Nephron (organoid): ENCODE results near the gene FAM170B.

Experiments
- H3K27ac Mint-ChIP-seq, 3 experiments: 2 replicates each; pipeline ENCODE4 v1.8.0; 2020; ENCODE audit warnings: mixed read lengths in 3 of 3, mild to moderate bottlenecking in 2 of 3, moderate library complexity in 1 of 3
- H3K27me3 Mint-ChIP-seq: 2 replicates; pipeline ENCODE4 v1.8.0; 2021; ENCODE audit warnings: low read depth, mild to moderate bottlenecking, moderate library complexity, mixed read lengths
- H3K36me3 Mint-ChIP-seq: 2 replicates; pipeline ENCODE4 v1.8.0; 2020; ENCODE audit warnings: low read depth, mixed read lengths
- H3K4me1 Mint-ChIP-seq: 2 replicates; pipeline ENCODE4 v1.8.0; 2020; ENCODE audit warnings: mixed read lengths
- H3K4me3 Mint-ChIP-seq, 3 experiments: 2 replicates each; pipeline ENCODE4 v1.8.0; 2020; ENCODE audit warnings: mild to moderate bottlenecking in 3 of 3, mixed read lengths in 3 of 3, moderate library complexity in 2 of 3
- H3K9me3 Mint-ChIP-seq: 2 replicates; pipeline ENCODE4 v1.8.0; 2020; ENCODE audit warnings: mixed read lengths
- TF ChIP-seq, protein P1 (sequence below), 3 experiments: fragments of 200-600 bp; sonication (generic); IDR thresholded peaks; one replicate each; pipeline ENCODE4 v1.5.0; 2021; ENCODE audit warnings: antibody characterized with exemption in 3 of 3; ENCODE audit not compliant: unreplicated experiment in 3 of 3

The FAM170B gene

DNA sequence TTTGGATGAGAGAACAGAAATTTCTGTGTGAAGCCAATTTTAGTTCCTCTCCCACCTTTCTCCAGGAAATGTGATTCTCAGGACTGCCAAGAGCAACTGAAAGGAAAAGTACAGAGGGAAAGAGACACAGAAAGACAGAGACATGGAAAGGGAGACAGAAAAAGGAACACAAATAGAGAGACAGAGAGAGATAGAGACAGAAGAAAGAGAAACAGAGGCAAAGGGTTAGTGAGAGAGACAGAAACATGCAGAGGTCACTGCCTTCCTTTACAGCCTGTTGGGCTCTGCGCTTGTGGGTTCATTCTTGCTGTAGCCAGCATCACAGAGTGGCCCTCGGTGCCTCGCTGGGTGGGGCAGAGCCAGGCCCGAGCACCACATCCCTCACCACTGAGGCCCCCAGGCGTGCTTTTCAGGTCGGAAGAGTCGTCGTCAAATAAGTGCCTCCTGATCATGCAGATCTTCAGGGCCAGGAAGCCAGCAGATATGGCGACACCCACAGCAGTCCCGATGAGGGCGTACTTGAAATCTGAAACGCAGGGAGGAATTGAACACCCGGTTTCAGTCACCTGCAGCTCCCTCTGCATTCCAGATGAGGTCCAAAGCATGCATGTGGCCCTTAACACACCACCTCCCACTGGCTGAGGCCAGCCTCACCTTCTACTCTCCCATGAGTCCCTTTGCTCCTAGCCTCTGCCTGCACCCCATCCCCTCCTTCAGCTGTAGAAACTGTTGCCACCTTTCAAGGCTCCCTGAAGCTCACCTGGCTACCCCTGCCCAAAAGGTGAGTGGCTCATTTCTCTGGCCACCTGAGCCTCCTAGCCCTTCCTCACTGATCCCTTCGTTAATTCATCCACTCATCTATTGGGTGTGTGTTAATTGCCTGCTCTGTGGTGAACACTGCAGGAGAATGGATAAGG lies 32.9 kb upstream of the FAM170B start:
- H3K4me1 Mint-ChIP-seq, result peaks cover 12% of the 10 kb centered on the region
- peaks cover 14% of the 10 kb centered on the region for H3K27me3 Mint-ChIP-seq
- no peaks in the 10 kb centered on the region for H3K9me3 Mint-ChIP-seq
- no peak overlapping the region for H3K27ac Mint-ChIP-seq
- H3K4me3 Mint-ChIP-seq, result no peak overlapping the region
- H3K36me3 Mint-ChIP-seq, result no peaks in the 10 kb centered on the region
- TF ChIP-seq, protein P1, sequence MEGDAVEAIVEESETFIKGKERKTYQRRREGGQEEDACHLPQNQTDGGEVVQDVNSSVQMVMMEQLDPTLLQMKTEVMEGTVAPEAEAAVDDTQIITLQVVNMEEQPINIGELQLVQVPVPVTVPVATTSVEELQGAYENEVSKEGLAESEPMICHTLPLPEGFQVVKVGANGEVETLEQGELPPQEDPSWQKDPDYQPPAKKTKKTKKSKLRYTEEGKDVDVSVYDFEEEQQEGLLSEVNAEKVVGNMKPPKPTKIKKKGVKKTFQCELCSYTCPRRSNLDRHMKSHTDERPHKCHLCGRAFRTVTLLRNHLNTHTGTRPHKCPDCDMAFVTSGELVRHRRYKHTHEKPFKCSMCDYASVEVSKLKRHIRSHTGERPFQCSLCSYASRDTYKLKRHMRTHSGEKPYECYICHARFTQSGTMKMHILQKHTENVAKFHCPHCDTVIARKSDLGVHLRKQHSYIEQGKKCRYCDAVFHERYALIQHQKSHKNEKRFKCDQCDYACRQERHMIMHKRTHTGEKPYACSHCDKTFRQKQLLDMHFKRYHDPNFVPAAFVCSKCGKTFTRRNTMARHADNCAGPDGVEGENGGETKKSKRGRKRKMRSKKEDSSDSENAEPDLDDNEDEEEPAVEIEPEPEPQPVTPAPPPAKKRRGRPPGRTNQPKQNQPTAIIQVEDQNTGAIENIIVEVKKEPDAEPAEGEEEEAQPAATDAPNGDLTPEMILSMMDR (IDR thresholded peaks at IDR 0.05; ENCODE audit: unreplicated experiment in 3 of 3), result no peak

DNA sequence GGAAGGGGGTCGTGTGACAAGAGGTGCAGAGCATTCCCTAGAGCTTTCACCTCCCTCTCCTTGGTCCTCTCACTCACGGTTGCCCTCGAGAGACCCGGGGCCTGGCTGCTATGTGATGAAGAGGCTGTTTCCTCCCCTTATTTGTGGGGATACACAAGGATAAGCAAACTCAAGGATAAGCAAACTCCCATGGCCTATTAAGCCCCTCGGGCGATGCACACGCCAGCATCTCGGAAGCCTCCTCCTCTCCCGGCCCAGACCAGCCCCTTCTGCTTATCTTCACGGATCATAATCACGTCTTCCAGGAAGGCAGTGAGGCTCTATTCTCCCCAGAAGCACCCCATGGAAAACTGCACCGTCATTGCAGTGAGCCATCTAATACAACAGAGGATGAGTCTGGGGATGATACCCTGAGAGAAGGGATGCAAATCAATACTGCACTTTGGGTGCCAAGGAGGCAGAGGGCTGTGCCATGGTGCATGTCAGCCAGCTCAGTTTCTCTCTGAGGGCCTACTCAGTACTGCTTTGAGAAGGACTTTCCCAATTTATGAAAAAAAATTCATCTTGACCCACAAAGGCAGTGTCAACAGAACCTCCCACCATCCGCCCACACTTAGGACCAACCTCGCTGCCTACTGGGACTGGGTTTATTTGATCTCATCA lies 32.1 kb upstream of the FAM170B start:
- TF ChIP-seq, protein P1 (IDR thresholded peaks at IDR 0.05; ENCODE audit: unreplicated experiment in 3 of 3), result no peak
- Mint-ChIP-seq H3K4me3 (no peak overlapping the region), H3K27ac (no peak overlapping the region), H3K36me3 (no peaks in the 10 kb centered on the region), H3K9me3 (no peaks in the 10 kb centered on the region), H3K27me3 (peaks cover 19% of the 10 kb centered on the region), H3K4me1 (peaks cover 10% of the 10 kb centered on the region)

DNA sequence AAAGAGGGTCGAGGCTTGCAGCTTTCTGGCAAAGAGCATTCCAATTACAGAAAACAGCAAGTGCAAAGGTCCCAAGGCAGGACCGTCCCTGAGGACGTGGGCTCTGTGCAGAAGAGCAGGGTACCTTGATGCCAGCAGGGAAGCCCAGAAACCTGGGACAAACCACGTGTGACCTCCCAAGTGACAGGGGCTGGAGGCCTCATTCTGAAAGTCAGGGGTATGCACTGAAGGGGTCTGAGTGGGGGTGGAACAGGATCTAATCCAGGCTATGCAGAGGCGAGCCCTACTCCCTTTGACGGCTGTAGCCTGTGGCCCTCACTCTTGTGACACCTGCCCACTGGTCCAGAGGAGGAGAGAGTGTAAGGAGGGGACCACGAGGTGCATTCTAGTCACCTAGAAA lies 31.4 kb upstream of the FAM170B start:
- Mint-ChIP-seq H3K4me3 (no peak overlapping the region), H3K4me1 (peaks cover 10% of the 10 kb centered on the region), H3K27ac (no peak overlapping the region), H3K36me3 (no peaks in the 10 kb centered on the region), H3K27me3 (peaks cover 19% of the 10 kb centered on the region), H3K9me3 (no peaks in the 10 kb centered on the region)
- TF ChIP-seq, protein P1 (IDR thresholded peaks at IDR 0.05; ENCODE audit: unreplicated experiment in 3 of 3), result no peak

GRCh38 chr10:49164559-49165188 lies 30.9 kb upstream of the FAM170B start:
- Mint-ChIP-seq H3K27ac (peak overlapping the region in 1 of 3 experiments; percentile 5), H3K4me3 (no peak overlapping the region), H3K4me1 (peaks cover 10% of the 10 kb centered on the region), H3K9me3 (no peaks in the 10 kb centered on the region), H3K27me3 (peaks cover 19% of the 10 kb centered on the region), H3K36me3 (no peaks in the 10 kb centered on the region)
- TF ChIP-seq, protein P1 (IDR thresholded peaks at IDR 0.05; ENCODE audit: unreplicated experiment in 3 of 3), result peak; percentile 62 to 64 (median 64)

- Mint-ChIP-seq H3K9me3 (no peaks in the 10 kb centered on the region), H3K27ac (no peak overlapping the region), H3K36me3 (no peaks in the 10 kb centered on the region), H3K4me1 (peaks cover 10% of the 10 kb centered on the region), H3K27me3 (peaks cover 22% of the 10 kb centered on the region), H3K4me3 (no peak overlapping the region)
- TF ChIP-seq, protein P1 (IDR thresholded peaks at IDR 0.05; ENCODE audit: unreplicated experiment in 3 of 3), result no peak
Observed at GRCh38 chr10:49163741-49164140, 29.9 kb upstream of the FAM170B start.
